ENCODE data around the gene PIP4K2B.

GRCh38 chr17:38799501-38800236, at the start of gene PIP4K2B:
- TF ChIP-seq CTCF (IDR thresholded peaks at IDR 0.05) (no peak), POLR2A (IDR thresholded peaks at IDR 0.05) (peak; percentile 40 to 68 (median 64))

Measured in body of pancreas (tissue), 4 donors.